ENCODE data around the gene MEG3. TPM values are rescaled to one million over a fixed set of nuclear protein-coding genes. Genes with fewer than 3 reads are reported as not detected.

Gene MEG3
- total RNA-seq, 5 donors from 2014 or later (not counting 1 experiment from before 2014, with no cell fraction given), result 2.3 to 3.4 (median 2.4) TPM; not detected in 2

- Mint-ChIP-seq H3K4me3 (no peak overlapping the region), H3K4me1 (no peaks in the 10 kb centered on the region), H3K36me3 (no peaks in the 10 kb centered on the region), H3K27me3 (peaks cover 23 to 33% of the 10 kb centered on the region in 2 donors), H3K27ac (no peak overlapping the region), H3K9me3 (peaks cover 0 to 16% (median 7%) of the 10 kb centered on the region in 3 donors)
- ChIA-PET POLR2A (no interaction called here), CTCF (no interaction called here)
- no peak for ATAC-seq (replicated peaks in 1 of 4)
- Histone ChIP-seq H3K9me3 (no peaks in the 10 kb centered on the region), H3K27ac (ENCODE audit: low read length) (no peak overlapping the region), H3K4me3 (ENCODE audit: control insufficient read depth in 1 of 2, extremely low read depth in 1 of 2, low read length in 1 of 2) (no peak overlapping the region), H3K36me3 (ENCODE audit: control insufficient read depth in 2 of 2, extremely low read depth in 1 of 2, insufficient read depth in 1 of 2, low read length in 1 of 2) (no peaks in the 10 kb centered on the region), H3K4me1 (ENCODE audit: control insufficient read depth in 1 of 2, extremely low read depth in 1 of 2, insufficient read depth in 2 of 2, low read length in 2 of 2) (no peaks in the 10 kb centered on the region), H3K27me3 (replicated peaks in 1 of 2; ENCODE audit: control insufficient read depth in 2 of 2, extremely low read depth in 1 of 2, insufficient read depth in 2 of 2, low read length in 1 of 2) (peaks cover 0 to 56% of the 10 kb centered on the region in 2 experiments)
- DNase-seq, result no peak
- WGBS (ENCODE audit: insufficient coverage), result 58% methylated on average over 20 of the region's 21 CpGs
Observed at GRCh38 chr14:100810861-100811461, 15.0 kb upstream of the MEG3 start.

DNA sequence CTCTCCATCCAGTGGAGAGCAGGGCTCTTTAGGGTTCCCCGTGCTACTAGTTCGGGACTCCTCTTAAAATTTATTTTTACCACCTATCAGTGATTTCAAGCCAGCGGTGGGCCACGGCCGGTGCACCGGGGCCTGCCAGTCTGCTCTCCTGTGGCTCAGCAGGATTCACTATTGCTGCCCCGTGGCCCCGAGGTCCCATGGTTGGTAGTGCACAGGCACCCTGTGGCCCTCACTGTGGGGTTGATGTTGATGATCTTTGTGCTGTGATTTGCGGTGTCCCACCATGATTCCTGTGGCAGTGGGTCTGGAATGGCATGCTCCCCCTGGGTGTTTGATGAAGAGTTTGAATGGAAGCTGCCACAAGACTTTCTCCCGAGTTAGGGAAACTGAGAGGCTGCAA lies 12.6 kb upstream of the MEG3 start:
- peaks cover 0 to 75% of the 10 kb centered on the region in 2 experiments for H3K27me3 ChIP-seq (replicated peaks in 1 of 2; ENCODE audit: control insufficient read depth in 2 of 2, extremely low read depth in 1 of 2, insufficient read depth in 2 of 2, low read length in 1 of 2)
- no peak overlapping the region for H3K27ac Mint-ChIP-seq
- no peak overlapping the region for H3K27ac ChIP-seq (ENCODE audit: low read length)
- ChIA-PET CTCF (no interaction called here), POLR2A (no interaction called here)
- no peak overlapping the region for H3K4me3 ChIP-seq (ENCODE audit: control insufficient read depth in 1 of 2, extremely low read depth in 1 of 2, low read length in 1 of 2)
- ATAC-seq (replicated peaks in 1 of 4) (no peak), DNase-seq (no peak)
- H3K9me3 Mint-ChIP-seq, result peaks cover 0 to 13% (median 7%) of the 10 kb centered on the region in 3 donors
- no peaks in the 10 kb centered on the region for H3K36me3 Mint-ChIP-seq
- no peaks in the 10 kb centered on the region for H3K36me3 ChIP-seq (ENCODE audit: control insufficient read depth in 2 of 2, extremely low read depth in 1 of 2, insufficient read depth in 1 of 2, low read length in 1 of 2)
- H3K4me1 Mint-ChIP-seq, result no peaks in the 10 kb centered on the region
- no peak overlapping the region for H3K4me3 Mint-ChIP-seq
- 78% methylated on average over 9 of the region's 10 CpGs for WGBS (ENCODE audit: insufficient coverage)
- H3K9me3 ChIP-seq, result no peaks in the 10 kb centered on the region
- H3K4me1 ChIP-seq (ENCODE audit: control insufficient read depth in 1 of 2, extremely low read depth in 1 of 2, insufficient read depth in 2 of 2, low read length in 2 of 2), result no peaks in the 10 kb centered on the region
- peaks cover 24 to 38% of the 10 kb centered on the region in 2 donors for H3K27me3 Mint-ChIP-seq

DNA sequence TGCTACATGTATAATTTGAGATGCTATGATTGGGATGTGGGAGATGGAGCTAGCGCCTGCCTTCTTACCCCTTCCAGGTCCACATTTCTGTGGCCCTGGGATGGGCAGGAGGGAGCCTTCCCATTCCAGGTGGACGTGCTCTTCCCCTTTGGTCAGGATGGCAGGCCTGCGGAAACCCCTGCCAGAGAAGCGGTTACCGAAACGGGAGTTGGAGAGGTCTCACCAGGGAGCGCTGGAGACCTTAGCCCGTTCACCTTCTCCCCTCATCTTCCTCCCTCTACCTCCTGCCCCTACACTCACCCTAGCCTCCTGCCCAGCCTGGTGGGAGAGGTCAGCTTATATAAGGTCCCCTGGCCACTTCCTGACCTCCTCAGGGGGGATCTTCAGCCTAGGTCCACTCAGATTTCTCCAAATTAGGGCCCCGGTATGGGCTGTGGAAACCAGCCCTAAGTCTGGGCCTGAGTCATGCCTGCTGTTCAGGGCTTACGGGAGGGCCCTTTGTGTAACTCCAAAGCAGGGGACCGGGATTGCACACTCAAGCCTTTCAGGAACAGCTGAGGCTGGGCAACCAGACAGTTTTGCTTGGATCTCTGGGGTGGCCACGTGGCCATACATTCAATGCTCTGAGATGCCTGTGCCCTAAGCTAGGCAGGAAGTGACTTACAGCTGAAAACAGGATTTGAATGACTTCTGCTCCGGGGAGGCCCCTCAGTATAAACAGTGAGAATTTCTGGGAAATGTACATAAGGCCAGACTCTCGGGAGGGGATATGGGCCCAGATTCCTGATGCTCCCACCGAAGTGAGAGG lies 10.2 kb upstream of the MEG3 start:
- Mint-ChIP-seq H3K36me3 (no peaks in the 10 kb centered on the region), H3K27me3 (peaks cover 21 to 32% of the 10 kb centered on the region in 2 donors), H3K4me1 (no peaks in the 10 kb centered on the region), H3K9me3 (no peaks in the 10 kb centered on the region), H3K27ac (no peak overlapping the region), H3K4me3 (no peak overlapping the region)
- no peaks in the 10 kb centered on the region for H3K36me3 ChIP-seq (ENCODE audit: control insufficient read depth in 2 of 2, extremely low read depth in 1 of 2, insufficient read depth in 1 of 2, low read length in 1 of 2)
- ATAC-seq (replicated peaks in 1 of 4), result no peak
- CTCF ChIA-PET, result interaction anchor here in 1 of 2 donors (0.6 kb wide), 1 partner anchor 1461 kb away, joined by 3 read pairs; no protein-coding TSS in a partner anchor
- H3K4me3 ChIP-seq (ENCODE audit: control insufficient read depth in 1 of 2, extremely low read depth in 1 of 2, low read length in 1 of 2), result no peak overlapping the region
- peaks cover 0 to 63% of the 10 kb centered on the region in 2 experiments for H3K27me3 ChIP-seq (replicated peaks in 1 of 2; ENCODE audit: control insufficient read depth in 2 of 2, extremely low read depth in 1 of 2, insufficient read depth in 2 of 2, low read length in 1 of 2)
- no peak for DNase-seq
- no peak overlapping the region for H3K27ac ChIP-seq (ENCODE audit: low read length)
- H3K4me1 ChIP-seq (ENCODE audit: control insufficient read depth in 1 of 2, extremely low read depth in 1 of 2, insufficient read depth in 2 of 2, low read length in 2 of 2), result no peaks in the 10 kb centered on the region
- WGBS (ENCODE audit: insufficient coverage), result 69% methylated on average over 10 of the region's 15 CpGs
- POLR2A ChIA-PET, result no interaction called here
- H3K9me3 ChIP-seq, result no peaks in the 10 kb centered on the region

DNA sequence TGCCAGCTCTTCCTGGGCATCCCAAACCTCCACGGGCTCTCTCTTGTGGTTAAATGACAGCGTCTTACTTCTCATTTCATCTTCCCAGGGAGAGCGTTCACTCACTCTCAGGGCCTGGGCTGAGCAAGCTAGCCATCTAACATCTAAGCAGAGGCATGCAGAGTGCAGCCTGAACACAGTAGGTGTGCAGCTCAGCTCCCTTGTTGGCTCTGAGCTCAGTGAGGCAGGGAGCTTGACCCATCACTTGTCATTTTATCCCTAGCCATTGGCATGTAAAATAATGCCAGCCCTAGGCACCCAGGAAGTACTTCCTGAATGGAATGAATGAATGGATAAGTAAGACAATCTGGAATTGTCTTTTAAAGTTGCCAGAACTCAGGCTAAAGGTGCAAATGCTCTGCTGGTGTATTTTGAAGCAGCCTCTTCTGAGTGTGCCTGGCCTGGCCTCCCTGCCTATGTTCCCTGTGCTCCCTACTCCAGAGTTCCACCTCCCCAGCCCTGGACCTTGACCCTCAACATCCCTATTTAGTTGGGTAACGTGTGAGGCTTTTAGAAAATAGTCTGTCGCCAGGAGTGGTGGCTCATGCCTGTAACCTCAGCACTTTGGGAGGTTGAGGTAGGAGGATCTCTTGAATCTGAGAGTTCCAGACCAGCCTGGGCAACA lies 9.5 kb upstream of the MEG3 start:
- H3K36me3 Mint-ChIP-seq, result no peaks in the 10 kb centered on the region

DNA sequence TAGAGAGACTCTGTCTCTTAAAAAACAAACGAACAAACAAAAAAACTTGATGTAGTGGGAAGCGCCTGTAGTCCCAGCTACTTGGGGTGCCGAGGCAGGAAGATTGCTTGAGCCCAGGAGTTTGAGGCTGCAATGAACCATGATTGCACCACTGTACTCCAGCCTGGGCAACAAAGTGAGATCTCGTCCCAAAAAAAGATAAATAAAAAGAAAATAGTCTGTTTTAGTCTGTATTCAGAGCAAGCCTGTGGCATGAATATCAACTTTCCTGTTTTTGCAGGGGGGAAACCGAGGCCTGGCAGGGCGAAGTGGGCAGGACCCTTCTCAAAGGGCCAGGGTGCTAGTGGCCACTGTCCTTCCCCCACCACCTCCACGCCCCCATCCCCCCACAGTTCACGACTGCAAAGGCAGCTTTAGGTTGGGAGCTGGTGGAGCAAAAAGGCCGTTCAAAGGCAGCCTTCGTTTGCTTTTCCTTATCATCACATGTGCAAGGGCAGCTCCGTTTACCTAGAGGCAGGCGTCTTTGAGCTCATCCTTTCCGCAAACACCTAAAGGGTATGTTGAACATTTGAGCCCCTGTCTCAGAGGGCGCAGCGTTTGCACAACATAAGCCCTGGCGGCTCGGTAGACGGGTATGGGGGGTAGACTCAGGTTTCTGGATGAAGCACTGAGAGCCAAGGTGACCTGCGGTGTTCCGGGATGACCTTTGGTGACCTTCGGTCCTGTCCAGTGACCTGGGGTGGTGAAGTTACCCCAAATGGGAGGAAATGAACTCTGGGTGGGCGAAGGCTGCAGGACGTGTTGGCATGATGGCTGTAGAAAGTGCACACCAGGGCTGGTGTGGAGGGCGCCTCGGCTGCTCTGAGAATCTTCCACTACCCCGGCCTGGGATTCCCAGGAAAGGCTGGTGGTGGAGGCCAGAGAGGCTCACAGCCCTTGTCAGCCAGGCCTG lies 8.7 kb upstream of the MEG3 start:
- Mint-ChIP-seq H3K27me3 (peaks cover 23 to 26% of the 10 kb centered on the region in 2 donors), H3K4me3 (no peak overlapping the region), H3K27ac (no peak overlapping the region), H3K36me3 (no peaks in the 10 kb centered on the region), H3K9me3 (no peaks in the 10 kb centered on the region), H3K4me1 (no peaks in the 10 kb centered on the region)
- Histone ChIP-seq H3K36me3 (ENCODE audit: control insufficient read depth in 2 of 2, extremely low read depth in 1 of 2, insufficient read depth in 1 of 2, low read length in 1 of 2) (no peaks in the 10 kb centered on the region), H3K27me3 (replicated peaks in 1 of 2; ENCODE audit: control insufficient read depth in 2 of 2, extremely low read depth in 1 of 2, insufficient read depth in 2 of 2, low read length in 1 of 2) (peaks cover 0 to 50% of the 10 kb centered on the region in 2 experiments), H3K4me1 (ENCODE audit: control insufficient read depth in 1 of 2, extremely low read depth in 1 of 2, insufficient read depth in 2 of 2, low read length in 2 of 2) (no peaks in the 10 kb centered on the region), H3K9me3 (no peaks in the 10 kb centered on the region), H3K27ac (ENCODE audit: low read length) (no peak overlapping the region), H3K4me3 (ENCODE audit: control insufficient read depth in 1 of 2, extremely low read depth in 1 of 2, low read length in 1 of 2) (no peak overlapping the region)
- WGBS (ENCODE audit: insufficient coverage), result 80% methylated on average over 22 of the region's 26 CpGs
- ChIA-PET CTCF (no interaction called here), POLR2A (no interaction called here)
- ATAC-seq (replicated peaks in 1 of 4), result no peak
- no peak for DNase-seq

More for the DNA sequence above, 9.5 kb upstream of the MEG3 start:
- Mint-ChIP-seq H3K27me3 (peaks cover 19 to 30% of the 10 kb centered on the region in 2 donors), H3K4me3 (no peak overlapping the region), H3K27ac (no peak overlapping the region), H3K4me1 (no peaks in the 10 kb centered on the region), H3K9me3 (no peaks in the 10 kb centered on the region)
- Histone ChIP-seq H3K4me1 (ENCODE audit: control insufficient read depth in 1 of 2, extremely low read depth in 1 of 2, insufficient read depth in 2 of 2, low read length in 2 of 2) (no peaks in the 10 kb centered on the region), H3K4me3 (ENCODE audit: control insufficient read depth in 1 of 2, extremely low read depth in 1 of 2, low read length in 1 of 2) (no peak overlapping the region), H3K36me3 (ENCODE audit: control insufficient read depth in 2 of 2, extremely low read depth in 1 of 2, insufficient read depth in 1 of 2, low read length in 1 of 2) (no peaks in the 10 kb centered on the region), H3K27me3 (replicated peaks in 1 of 2; ENCODE audit: control insufficient read depth in 2 of 2, extremely low read depth in 1 of 2, insufficient read depth in 2 of 2, low read length in 1 of 2) (peaks cover 0 to 55% of the 10 kb centered on the region in 2 experiments), H3K27ac (ENCODE audit: low read length) (no peak overlapping the region), H3K9me3 (no peaks in the 10 kb centered on the region)
- 46% methylated on average over 3 of the region's 5 CpGs for WGBS (ENCODE audit: insufficient coverage)
- ATAC-seq (replicated peaks in 1 of 4) (no peak), DNase-seq (no peak)
- ChIA-PET CTCF (no interaction called here), POLR2A (no interaction called here)

- DNase-seq, result no peak
- no CpG with 5 or more reads among the region's 3 CpGs for WGBS (ENCODE audit: insufficient coverage)
- no peak overlapping the region for H3K4me3 Mint-ChIP-seq
- H3K27ac ChIP-seq (ENCODE audit: low read length), result no peak overlapping the region
- H3K9me3 Mint-ChIP-seq, result no peaks in the 10 kb centered on the region
- no peaks in the 10 kb centered on the region for H3K4me1 Mint-ChIP-seq
- ChIA-PET CTCF (no interaction called here), POLR2A (no interaction called here)
- H3K27me3 ChIP-seq (replicated peaks in 1 of 2; ENCODE audit: control insufficient read depth in 2 of 2, extremely low read depth in 1 of 2, insufficient read depth in 2 of 2, low read length in 1 of 2), result peaks cover 0 to 51% of the 10 kb centered on the region in 2 experiments
- ATAC-seq (replicated peaks in 1 of 4), result no peak
- H3K36me3 Mint-ChIP-seq, result no peaks in the 10 kb centered on the region
- no peak overlapping the region for H3K27ac Mint-ChIP-seq
- no peak overlapping the region for H3K4me3 ChIP-seq (ENCODE audit: control insufficient read depth in 1 of 2, extremely low read depth in 1 of 2, low read length in 1 of 2)
- H3K9me3 ChIP-seq, result no peaks in the 10 kb centered on the region
- no peaks in the 10 kb centered on the region for H3K36me3 ChIP-seq (ENCODE audit: control insufficient read depth in 2 of 2, extremely low read depth in 1 of 2, insufficient read depth in 1 of 2, low read length in 1 of 2)
- H3K4me1 ChIP-seq (ENCODE audit: control insufficient read depth in 1 of 2, extremely low read depth in 1 of 2, insufficient read depth in 2 of 2, low read length in 2 of 2), result no peaks in the 10 kb centered on the region
- H3K27me3 Mint-ChIP-seq, result peaks cover 27 to 32% of the 10 kb centered on the region in 2 donors
Observed at GRCh38 chr14:100818221-100818699, 7.7 kb upstream of the MEG3 start.

All from T-cell (primary cell).